ENCODE results near the gene TTC7B. TPM values are rescaled to one million over a fixed set of nuclear protein-coding genes. Genes with fewer than 3 reads are reported as not detected.

TTC7B gene
- polyA plus RNA-seq, 1 donor (not counting 4 experiments of a cell fraction or from before 2014, with no cell fraction given) = 21.4 TPM

- H3K27ac ChIP-seq (ENCODE audit: control insufficient read depth, insufficient read depth, low read length) = no peak overlapping the region
- H3K36me3 ChIP-seq (ENCODE audit: control insufficient read depth in 2 of 2, extremely low read depth in 1 of 2, insufficient read depth in 2 of 2, low read length in 2 of 2) = no peaks in the 10 kb centered on the region
- dilution Hi-C loops (cut with MboI; ENCODE audit: extremely low pct_ligation_motif_present, low sequenced_read_pairs) = no loop called here
- H3K4me3 ChIP-seq (ENCODE audit: control insufficient read depth in 2 of 3, extremely low read depth in 1 of 3, insufficient read depth in 2 of 3, low read depth in 1 of 3, low read length in 3 of 3) = no peak overlapping the region
- no peak overlapping the region for H3K9ac ChIP-seq (ENCODE audit: control insufficient read depth, extremely low read depth, insufficient read depth, low read length)
- DNase-seq (ENCODE audit: low read depth, low spot score) (no peak), FAIRE-seq (no peak)
- TF ChIP-seq CTCF (optimal IDR thresholded peaks at IDR 0.05 in 1 of 3, IDR thresholded peaks at IDR 0.05 in 1 of 3, conservative IDR thresholded peaks at IDR 0.05 in 1 of 3; ENCODE audit: extremely low read depth in 1 of 3, insufficient read depth in 2 of 3, low read length in 3 of 3) (no peak), EZH2 (IDR thresholded peaks at IDR 0.05; ENCODE audit: low read length) (no peak)
- no peaks in the 10 kb centered on the region for H3K9me1 ChIP-seq (ENCODE audit: control insufficient read depth, extremely low read depth, insufficient read depth, low read length)
- peaks cover 11% of the 10 kb centered on the region for H3K4me1 ChIP-seq (ENCODE audit: control insufficient read depth, extremely low read depth, insufficient read depth, low read length)
- no peaks in the 10 kb centered on the region for H3K79me2 ChIP-seq (ENCODE audit: control insufficient read depth, insufficient read depth, low read length)
- no peak overlapping the region for H2AFZ ChIP-seq (ENCODE audit: control insufficient read depth, low read length)
- H3K9me3 ChIP-seq (ENCODE audit: control insufficient read depth, low read depth, low read length) = no peaks in the 10 kb centered on the region
- no peaks in the 10 kb centered on the region for H4K20me1 ChIP-seq (ENCODE audit: control insufficient read depth, extremely low read depth, insufficient read depth, low read length)
- H3K4me2 ChIP-seq (ENCODE audit: control insufficient read depth, extremely low read depth, insufficient read depth, low read depth, low read length) = no peak overlapping the region
- no peaks in the 10 kb centered on the region for H3K27me3 ChIP-seq (ENCODE audit: control insufficient read depth, extremely low read depth, insufficient read depth, low read length)
Measured at GRCh38 chr14:90514566-90514965, 301.7 kb downstream of the TTC7B start.

GRCh38 chr14:90514015-90514398 is 302.2 kb downstream of the TTC7B start:
- no peak overlapping the region for H3K27ac ChIP-seq (ENCODE audit: control insufficient read depth, insufficient read depth, low read length)
- TF ChIP-seq CTCF (optimal IDR thresholded peaks at IDR 0.05 in 1 of 3, IDR thresholded peaks at IDR 0.05 in 1 of 3, conservative IDR thresholded peaks at IDR 0.05 in 1 of 3; ENCODE audit: extremely low read depth in 1 of 3, insufficient read depth in 2 of 3, low read length in 3 of 3) (no peak), EZH2 (IDR thresholded peaks at IDR 0.05; ENCODE audit: low read length) (no peak)
- H3K4me1 ChIP-seq (ENCODE audit: control insufficient read depth, extremely low read depth, insufficient read depth, low read length) = peaks cover 15% of the 10 kb centered on the region
- FAIRE-seq (no peak), DNase-seq (ENCODE audit: low read depth, low spot score) (no peak)
- H3K9me3 ChIP-seq (ENCODE audit: control insufficient read depth, low read depth, low read length) = no peaks in the 10 kb centered on the region
- no peak overlapping the region for H3K4me3 ChIP-seq (ENCODE audit: control insufficient read depth in 2 of 3, extremely low read depth in 1 of 3, insufficient read depth in 2 of 3, low read depth in 1 of 3, low read length in 3 of 3)
- H3K9ac ChIP-seq (ENCODE audit: control insufficient read depth, extremely low read depth, insufficient read depth, low read length) = peak overlapping the region; percentile 40
- peak overlapping the region; percentile 51 for H2AFZ ChIP-seq (ENCODE audit: control insufficient read depth, low read length)
- H3K9me1 ChIP-seq (ENCODE audit: control insufficient read depth, extremely low read depth, insufficient read depth, low read length) = no peaks in the 10 kb centered on the region
- no peaks in the 10 kb centered on the region for H4K20me1 ChIP-seq (ENCODE audit: control insufficient read depth, extremely low read depth, insufficient read depth, low read length)
- no peaks in the 10 kb centered on the region for H3K27me3 ChIP-seq (ENCODE audit: control insufficient read depth, extremely low read depth, insufficient read depth, low read length)
- no peaks in the 10 kb centered on the region for H3K79me2 ChIP-seq (ENCODE audit: control insufficient read depth, insufficient read depth, low read length)
- H3K4me2 ChIP-seq (ENCODE audit: control insufficient read depth, extremely low read depth, insufficient read depth, low read depth, low read length) = no peak overlapping the region
- dilution Hi-C loops (cut with MboI; ENCODE audit: extremely low pct_ligation_motif_present, low sequenced_read_pairs) = no loop called here
- H3K36me3 ChIP-seq (ENCODE audit: control insufficient read depth in 2 of 2, extremely low read depth in 1 of 2, insufficient read depth in 2 of 2, low read length in 2 of 2) = no peaks in the 10 kb centered on the region

All from keratinocyte (primary cell).